K562 (cell line): ENCODE data around the gene SHH. TPM values are rescaled to one million over a fixed set of nuclear protein-coding genes. Genes with fewer than 3 reads are reported as not detected.

Source experiments
- ATAC-seq: fragments of 200-7000 bp; cut with Tn5 transposase; 3 replicates; pipeline ENCODE4 v1.9.1; 2020; ENCODE audit warnings: moderate library complexity
- BruUV-seq: library from RNA; stranded (reverse); fragments of 400-500 nt; replicated peaks from 2 replicates; lab custom pipeline; 2021; lab: Mats Ljungman, UMichigan
- CTCF ChIA-PET: fragments of 300-600 bp; formaldehyde crosslinking; extraction: SDS; loops from one replicate; lab custom pipeline; 2021; ENCODE audit warnings: low intra/inter-chr PET ratio; lab: Yijun Ruan, JAX
- POLR2A ChIA-PET: fragments of 300-600, 350-650 bp; sonication (Branson Sonifier 250); formaldehyde crosslinking; extraction: SDS; loops from one replicate; lab custom pipeline; 2021; ENCODE audit warnings: antibody characterized with exemption, inconsistent platforms; lab: Yijun Ruan, JAX
- DNase-seq, 4 experiments: peaks; one replicate each; pipeline versions ENCODE4 v3.0.0 to v3.0.0-alpha.2; 2011 to 2018; ENCODE audit warnings: low spot score in 3 of 4, mixed read lengths in 3 of 4; ENCODE audit errors: extremely low read depth in 1 of 4
- FAIRE-seq: peaks from 2 replicates; lab custom pipeline; 2011; peaks lifted over from hg19 to GRCh38; lab: Jason Lieb, UNC
- H2AFZ ChIP-seq: 2 replicates; pipeline ENCODE4 v1.6.0; 2011; ENCODE audit warnings: low read depth, low read length, control low read depth, inconsistent platforms
- H3K27ac ChIP-seq: fragments of 200-600 bp; 3 replicates; pipeline ENCODE4 v1.8.0; 2011; ENCODE audit warnings: low read depth, mild to moderate bottlenecking, control low read depth, inconsistent platforms, low read length, moderate library complexity, mixed read lengths; ENCODE audit errors: extremely low read depth
- H3K27me3 ChIP-seq, 2 experiments: fragments of 300-600 bp in 1 of 2; 2 replicates in 1 of 2; 3 replicates in 1 of 2; pipeline versions ENCODE4 v1.6.0 to v1.8.0; 2011; ENCODE audit warnings: inconsistent platforms in 2 of 2, low read length in 2 of 2, mild to moderate bottlenecking in 1 of 2, mixed read lengths in 1 of 2, moderate library complexity in 1 of 2; ENCODE audit not compliant: control insufficient read depth in 2 of 2, insufficient read depth in 2 of 2
- H3K36me3 ChIP-seq: fragments of 300-600 bp; 3 replicates; pipeline ENCODE4 v1.8.0; 2011; ENCODE audit warnings: mild to moderate bottlenecking, low read length, inconsistent platforms; ENCODE audit not compliant: control insufficient read depth, insufficient read depth
- H3K4me1 ChIP-seq, 2 experiments: fragments of 200-600 bp in 1 of 2; replicated peaks in 1 of 2; 2 replicates in 1 of 2; 3 replicates in 1 of 2; pipeline versions ENCODE4 v1.5.1 to v1.8.0; 2011; ENCODE audit warnings: inconsistent platforms in 2 of 2, low read length in 2 of 2, mild to moderate bottlenecking in 1 of 2, mixed read lengths in 1 of 2, moderate library complexity in 1 of 2; ENCODE audit not compliant: control insufficient read depth in 2 of 2, insufficient read depth in 2 of 2
- H3K4me2 ChIP-seq: 2 replicates; pipeline ENCODE4 v1.6.1; 2011; ENCODE audit warnings: low read length, control low read depth, inconsistent platforms, mixed read lengths; ENCODE audit not compliant: insufficient read depth
- H3K4me3 ChIP-seq: fragments of 200-600 bp; sonication (generic), shearing (Covaris generic); 2 replicates; pipeline ENCODE4 v1.5.1; 2016; ENCODE audit warnings: control low read depth, inconsistent platforms
- H3K79me2 ChIP-seq: fragments of 200-600 bp; 3 replicates; pipeline ENCODE4 v1.8.0; 2011; ENCODE audit warnings: low read length, inconsistent platforms; ENCODE audit not compliant: control insufficient read depth, insufficient read depth
- H3K9ac ChIP-seq, 2 experiments: 2 replicates each; pipeline versions ENCODE4 v1.6.0 to v1.6.1; 2011; ENCODE audit warnings: low read depth in 2 of 2, low read length in 2 of 2, control low read depth in 1 of 2, inconsistent platforms in 1 of 2, mild to moderate bottlenecking in 1 of 2, mixed read lengths in 1 of 2; ENCODE audit not compliant: insufficient read depth in 1 of 2
- H3K9me1 ChIP-seq: one replicate; pipeline ENCODE4 v1.6.0; 2011; ENCODE audit warnings: inconsistent platforms, mild to moderate bottlenecking, low read length, moderate library complexity; ENCODE audit not compliant: control insufficient read depth, insufficient read depth
- H3K9me3 ChIP-seq: replicated peaks from 2 replicates; pipeline ENCODE4 v1.5.1; 2011; ENCODE audit warnings: low read depth, low read length, inconsistent platforms; ENCODE audit not compliant: control insufficient read depth, insufficient read depth
- H4K20me1 ChIP-seq: replicated peaks from 2 replicates; pipeline ENCODE4 v1.6.1; 2011; ENCODE audit warnings: low read length, inconsistent platforms, mixed read lengths; ENCODE audit not compliant: control insufficient read depth, insufficient read depth
- HIVEP1 ChIP-seq: fragments of 250-450 bp; sonication (Bioruptor Pico); IDR thresholded peaks from 2 replicates; pipeline ENCODE4 v1.4.0; 2020; ENCODE audit warnings: mild to moderate bottlenecking
- LCOR ChIP-seq: sonication (generic); formaldehyde crosslinking; IDR thresholded peaks from 2 replicates; pipeline ENCODE4 v1.8.0; 2022; ENCODE audit warnings: mild to moderate bottlenecking, missing genetic modification reagents
- MYNN ChIP-seq, 2 experiments: sonication (generic); formaldehyde crosslinking in 1 of 2; IDR thresholded peaks; 2 replicates each; pipeline versions ENCODE4 v1.5.0 to v1.6.1; 2016 to 2020; ENCODE audit warnings: antibody characterized with exemption in 1 of 2, missing genetic modification reagents in 1 of 2
- NCOA2 ChIP-seq, 2 experiments: fragments of 450-650 bp; IDR thresholded peaks; 2 replicates each; pipeline ENCODE4 v1.6.1; 2018; ENCODE audit warnings: mild to moderate bottlenecking in 2 of 2, moderate library complexity in 1 of 2; ENCODE audit not compliant: partially characterized antibody in 2 of 2
- NELFE ChIP-seq: IDR thresholded peaks from 2 replicates; pipeline ENCODE4 v1.6.1; 2011; ENCODE audit warnings: mild to moderate bottlenecking; ENCODE audit not compliant: insufficient read depth, insufficient read length
- NRF1 ChIP-seq, 2 experiments: fragments of 450-650 bp; IDR thresholded peaks in 1 of 2; conservative IDR thresholded peaks in 1 of 2; 2 replicates each; pipeline ENCODE4 v1.6.1; 2014; ENCODE audit warnings: mild to moderate bottlenecking in 2 of 2
- PCBP1 ChIP-seq: fragments of 200-400 bp; formaldehyde crosslinking; IDR thresholded peaks from 2 replicates; pipeline ENCODE4 v1.6.1; 2018; ENCODE audit warnings: mild to moderate bottlenecking, low read depth, low read length; ENCODE audit not compliant: poor library complexity, severe bottlenecking
- THAP7 ChIP-seq: fragments of 250-450 bp; sonication (Bioruptor Pico); IDR thresholded peaks from 2 replicates; pipeline ENCODE4 v1.5.0; 2021
- ZFP36 ChIP-seq: fragments of 150-350 bp; IDR thresholded peaks from 2 replicates; pipeline ENCODE4 v1.6.1; 2018; ENCODE audit warnings: low read length, low read depth; ENCODE audit not compliant: partially characterized antibody
- ZFX ChIP-seq: sonication (generic); formaldehyde crosslinking; IDR thresholded peaks from 2 replicates; pipeline ENCODE4 v1.8.0; 2022; ENCODE audit warnings: mild to moderate bottlenecking, missing genetic modification reagents, moderate library complexity
- WGBS: fragments of 100-300 bp; shearing (Covaris generic); methylation state at CpG from one replicate; pipeline ENCODE4 v1.1.6; 2016; ENCODE audit warnings: low coverage, mixed read lengths; ENCODE audit not compliant: insufficient coverage; ENCODE audit errors: missing lambda C conversion rate; 5-methylcytosine and 5-hydroxymethylcytosine counted together
- in situ Hi-C: fragments of 300-500 bp; cut with MboI; formaldehyde crosslinking; loops from 4 replicates; pipeline ENCODE4 v1.15.0; 2018; ENCODE audit warnings: inconsistent platforms, mixed read lengths
- intact Hi-C: fragments of 100-400 bp; cut with micrococcal nuclease; formaldehyde crosslinking; loops from 2 replicates; pipeline ENCODE4 v1.14.2; 2022
- polyA plus RNA-seq, 8 experiments: library from polyadenylated mRNA; depleted of rRNA in 4 of 8; stranded (reverse) in 5 of 8; unstranded in 3 of 8; fragments of >200 nt; fragmentation: Nextera tagmentation in 2 of 8; fragmentation: Illumina TruSeq in 1 of 8; extraction: Ambion mirVana in 2 of 8; extraction: Trizol in 1 of 8; gene quantifications; 2 replicates each; pipeline versions ENCODE4 v1.2.1 to v1.2.3, GENCODE V29; 2011 to 2014; ENCODE audit warnings: inconsistent platforms in 1 of 8, missing spikeins in 1 of 8
- total RNA-seq, 7 experiments: library from RNA; depleted of rRNA in 6 of 7; stranded (reverse); fragments of >200 nt in 6 of 7; fragmentation: Illumina TruSeq in 2 of 7; extraction: Trizol in 2 of 7; gene quantifications; 2 replicates each; pipeline versions ENCODE4 v1.2.1 to v1.2.3, GENCODE V29; 2011 to 2021; ENCODE audit warnings: low replicate concordance in 1 of 7

Gene SHH
- total and polyA plus RNA-seq, 9 of the 15 experiments (the other 6 are each of a cell fraction or from before 2014, with no cell fraction given) = 0.09 TPM; not detected in 8

GRCh38 chr7:155806096-155806871 is 6.0 kb downstream of the SHH start (continued):
- TF ChIP-seq ZFX (CRISPR knock-in tag) = no peak

- Histone ChIP-seq H3K27me3 (peaks cover 41 to 69% of the 10 kb centered on the region in 2 experiments), H3K79me2 (no peaks in the 10 kb centered on the region), H3K4me2 (no peak overlapping the region), H4K20me1 (peaks cover 17% of the 10 kb centered on the region)
- CTCF ChIA-PET = interaction anchor here (1.7 kb wide), 1 partner anchor 1022 kb away, joined by 5 read pairs; no protein-coding TSS in a partner anchor
- intact Hi-C loops = loop anchor here (10.0 kb wide), 1 partner anchor 839 kb away; the partner anchor contains the start of gene RNF32
- FAIRE-seq (no peak), DNase-seq (no peak), ATAC-seq (peak; percentile 11)
- POLR2A ChIA-PET = no interaction called here
- in situ Hi-C loops = loop anchor here (10.0 kb wide), 1 partner anchor 1469 kb away; no protein-coding TSS in a partner anchor
- TF ChIP-seq ZFP36 (no peak), NCOA2 (IDR thresholded peaks at IDR 0.05; ENCODE audit: partially characterized antibody in 2 of 2) (no peak), HIVEP1 (CRISPR knock-in tag) (no peak), LCOR (0 out of 2 replicates have a peak, but pooled peaks have one; percentile 2), THAP7 (CRISPR knock-in tag) (no peak), NRF1 (conservative IDR thresholded peaks at IDR 0.05 in 1 of 2, IDR thresholded peaks at IDR 0.05 in 1 of 2) (0 out of 4 replicates have a peak, but pooled peaks of 1 of the 2 experiments have one; percentile 32), NELFE (no peak), MYNN (IDR thresholded peaks at IDR 0.05) (no peak), MYNN (CRISPR knock-in tag; IDR thresholded peaks at IDR 0.05) (no peak), PCBP1 (peak; percentile 8)
- TF ChIP-seq, all 486 proteins: peak for 3
- Histone ChIP-seq H3K9ac (no peak overlapping the region), H3K27ac (no peak overlapping the region), H3K4me3 (peak overlapping the region; percentile 24; the same call in 1 of the 2 replicates), H3K9me3 (no peaks in the 10 kb centered on the region), H2AFZ (no peak overlapping the region; the same call in 1 of the 2 replicates), H3K36me3 (no peaks in the 10 kb centered on the region), H3K4me1 (peaks cover 0 to 43% of the 10 kb centered on the region in 2 experiments; a peak in 2 of 5 replicates), H3K9me1 (no peaks in the 10 kb centered on the region)
- 24% methylated on average over 14 of the region's 18 CpGs for WGBS
- BruUV-seq = no TSS peak
Observed at GRCh38 chr7:155805826-155806095, 6.5 kb downstream of the SHH start.
